GM23338 (cell line): ENCODE results near the gene RPS15. TPM values are rescaled to one million over a fixed set of nuclear protein-coding genes. Genes with fewer than 3 reads are reported as not detected.

ENCODE experiments used
- ATAC-seq: fragments of 200-7000 bp; cut with Tn5 transposase; 3 replicates; pipeline ENCODE4 v1.9.1; 2020
- DNase-seq: peaks from one replicate; pipeline ENCODE4 v3.0.0-alpha.2; 2015; ENCODE audit warnings: low spot score
- H2AFZ ChIP-seq: fragments of 200-600 bp; sonication (generic); 2 replicates; pipeline ENCODE4 v1.8.0; 2016; ENCODE audit warnings: antibody characterized with exemption, mild to moderate bottlenecking, moderate library complexity
- H3F3A ChIP-seq: fragments of 200-600 bp; sonication (generic); replicated peaks from 2 replicates; pipeline ENCODE4 v1.8.0; 2017; ENCODE audit warnings: antibody characterized with exemption, mixed run types, low read depth
- H3K27ac ChIP-seq: fragments of 200-600 bp; sonication (generic); 2 replicates; pipeline ENCODE4 v1.6.1; 2016; ENCODE audit warnings: low read depth
- H3K27me3 ChIP-seq: fragments of 200-600 bp; sonication (generic); 2 replicates; pipeline ENCODE4 v1.8.0; 2016; ENCODE audit warnings: mild to moderate bottlenecking, mixed run types, moderate library complexity; ENCODE audit not compliant: insufficient read depth
- H3K36me3 ChIP-seq: fragments of 200-600 bp; sonication (generic); 2 replicates; pipeline ENCODE4 v1.8.0; 2016; ENCODE audit warnings: mild to moderate bottlenecking; ENCODE audit not compliant: insufficient read depth
- H3K4me1 ChIP-seq: fragments of 200-600 bp; sonication (generic); 2 replicates; pipeline ENCODE4 v1.8.0; 2016; ENCODE audit warnings: mild to moderate bottlenecking, moderate library complexity; ENCODE audit not compliant: insufficient read depth
- H3K4me2 ChIP-seq: fragments of 200-600 bp; sonication (generic); 2 replicates; pipeline ENCODE4 v1.7.1; 2017; ENCODE audit warnings: mixed run types
- H3K4me3 ChIP-seq: fragments of 200-600 bp; sonication (generic); 2 replicates; pipeline ENCODE4 v1.6.1; 2016; ENCODE audit warnings: mixed run types
- H3K79me2 ChIP-seq: fragments of 200-600 bp; sonication (generic); replicated peaks from 2 replicates; pipeline ENCODE4 v1.8.0; 2017; ENCODE audit warnings: mild to moderate bottlenecking; ENCODE audit not compliant: insufficient read depth
- H3K9me2 ChIP-seq: fragments of 200-600 bp; sonication (generic); 2 replicates; pipeline ENCODE4 v1.8.0; 2017; ENCODE audit not compliant: insufficient read depth
- H4K20me1 ChIP-seq: fragments of 200-600 bp; sonication (generic); replicated peaks from 2 replicates; pipeline ENCODE4 v1.8.0; 2017; ENCODE audit warnings: mild to moderate bottlenecking; ENCODE audit not compliant: insufficient read depth
- H3K27ac Mint-ChIP-seq: 2 replicates; pipeline ENCODE4 v1.8.0; 2020; ENCODE audit warnings: inconsistent platforms, mild to moderate bottlenecking, moderate library complexity, mixed read lengths
- H3K27me3 Mint-ChIP-seq: 3 replicates; pipeline ENCODE4 v1.8.0; 2022; ENCODE audit warnings: low read depth, mild to moderate bottlenecking, moderate library complexity, mixed read lengths, inconsistent platforms; ENCODE audit not compliant: insufficient read depth, poor library complexity
- H3K36me3 Mint-ChIP-seq: 3 replicates; pipeline ENCODE4 v1.8.0; 2021; ENCODE audit warnings: low read depth, mild to moderate bottlenecking, inconsistent platforms, moderate library complexity, mixed read lengths
- H3K4me1 Mint-ChIP-seq: 3 replicates; pipeline ENCODE4 v1.8.0; 2020; ENCODE audit warnings: mild to moderate bottlenecking, inconsistent platforms, mixed read lengths
- H3K4me3 Mint-ChIP-seq: 3 replicates; pipeline ENCODE4 v1.8.0; 2021; ENCODE audit warnings: moderate library complexity, mild to moderate bottlenecking, inconsistent platforms, mixed read lengths
- H3K9me3 Mint-ChIP-seq: 3 replicates; pipeline ENCODE4 v1.8.0; 2020; ENCODE audit warnings: moderate library complexity, mild to moderate bottlenecking, inconsistent platforms, mixed read lengths
- CTCF ChIP-seq, 2 experiments: fragments of 200-600 bp in 1 of 2; sonication (generic) in 1 of 2; conservative IDR thresholded peaks; 2 replicates each; pipeline versions ENCODE4 v1.5.1 to v1.6.1; 2016 to 2017; ENCODE audit warnings: antibody characterized with exemption in 2 of 2, low read depth in 2 of 2, mild to moderate bottlenecking in 2 of 2, moderate library complexity in 1 of 2
- EZH2 ChIP-seq: fragments of 200-600 bp; sonication (generic); IDR thresholded peaks from one replicate; pipeline ENCODE4 v1.8.0; 2017; ENCODE audit warnings: antibody characterized with exemption, mild to moderate bottlenecking, low read depth; ENCODE audit not compliant: unreplicated experiment
- JUNB ChIP-seq: IDR thresholded peaks from one replicate; pipeline ENCODE4 v1.6.1; 2016; ENCODE audit warnings: antibody characterized with exemption; ENCODE audit not compliant: unreplicated experiment
- POLR2AphosphoS5 ChIP-seq: IDR thresholded peaks from 2 replicates; pipeline ENCODE4 v1.6.1; 2016; ENCODE audit warnings: antibody characterized with exemption, low read depth
- REST ChIP-seq: IDR thresholded peaks from one replicate; pipeline ENCODE4 v1.6.1; 2018; ENCODE audit warnings: antibody characterized with exemption; ENCODE audit not compliant: unreplicated experiment
- ZNF331 ChIP-seq: fragments of 250-450 bp; sonication (Bioruptor Pico); IDR thresholded peaks from 2 replicates; pipeline ENCODE4 v1.5.0; 2020; ENCODE audit warnings: low read depth, mild to moderate bottlenecking, moderate library complexity
- ZNF462 ChIP-seq: fragments of 250-450 bp; sonication (Bioruptor Pico); IDR thresholded peaks from 2 replicates; pipeline ENCODE4 v1.5.0; 2020; ENCODE audit warnings: mild to moderate bottlenecking, moderate library complexity
- polyA plus RNA-seq: library from polyadenylated mRNA; unstranded; fragments of >200 nt; fragmentation: Nextera tagmentation; extraction: Ambion mirVana; gene quantifications from 2 replicates; pipeline ENCODE4 v1.2.1, GENCODE V29; 2016
- total RNA-seq: library from RNA; depleted of rRNA; stranded (reverse); fragments of >200 nt; shearing (Covaris generic); gene quantifications from 2 replicates; pipeline ENCODE4 v1.2.3, GENCODE V29; 2014

Gene RPS15
- total and polyA plus RNA-seq, 2 experiments from 2014 or later: 2,953 to 3,861 TPM

- no peak overlapping the region for H3K4me3 Mint-ChIP-seq
- no peak for DNase-seq
- peaks cover 6% of the 10 kb centered on the region for H3K27me3 Mint-ChIP-seq
- Histone ChIP-seq H3K4me3 (no peak overlapping the region), H3K36me3 (0 out of 2 replicates have a peak, but pooled peaks cover 5% of the 10 kb centered on the region), H3K27me3 (no peaks in the 10 kb centered on the region), H3K79me2 (peaks cover 19% of the 10 kb centered on the region), H3K9me2 (no peaks in the 10 kb centered on the region), H3F3A (peaks cover 12% of the 10 kb centered on the region; the same call in 1 of the 2 replicates), H3K27ac (no peak overlapping the region), H2AFZ (no peak overlapping the region), H3K4me1 (peaks cover 4% of the 10 kb centered on the region; the same call in 1 of the 2 replicates), H4K20me1 (peaks cover 17% of the 10 kb centered on the region), H3K4me2 (no peak overlapping the region)
- ATAC-seq: no peak
- no peaks in the 10 kb centered on the region; the same call in 2 of the 3 replicates for H3K9me3 Mint-ChIP-seq
- TF ChIP-seq CTCF (conservative IDR thresholded peaks at IDR 0.05; ENCODE audit: low read depth in 2 of 2) (no peak), EZH2 (no peak), POLR2AphosphoS5 (no peak), ZNF331 (no peak), REST (no peak), ZNF462 (CRISPR knock-in tag) (no peak), JUNB (no peak)
- no peak overlapping the region for H3K27ac Mint-ChIP-seq
- H3K4me1 Mint-ChIP-seq: peaks cover 4% of the 10 kb centered on the region; the same call in 2 of the 3 replicates
- H3K36me3 Mint-ChIP-seq: peaks cover 6% of the 10 kb centered on the region; the same call in 2 of the 3 replicates
Measured at GRCh38 chr19:1481224-1481892, 43.2 kb downstream of the RPS15 start.
